Measurements from ENCODE around the gene NPAS2.

GRCh38 chr2:100782380-100782878 is 37.5 kb upstream of the NPAS2 start:
- TF ChIP-seq EZH2 (IDR thresholded peaks at IDR 0.05; ENCODE audit: borderline replicate concordance, low read depth, low read length, severe bottlenecking) (no peak), CTCF (IDR thresholded peaks at IDR 0.05; ENCODE audit: extremely low read depth in 1 of 2, insufficient read depth in 1 of 2, low read depth in 1 of 2, low read length in 2 of 2) (no peak), GATA2 (IDR thresholded peaks at IDR 0.05; ENCODE audit: insufficient read depth, insufficient read length, low read depth, low read length) (no peak)
